Cardiac septum (tissue), 1 donor: ENCODE measurements around the gene SURF4. TPM values are rescaled to one million over a fixed set of nuclear protein-coding genes. Genes with fewer than 3 reads are reported as not detected.

ENCODE experiments used
- DNase-seq: peaks from one replicate; pipeline ENCODE4 v3.0.0-alpha.2; 2020; ENCODE audit warnings: low spot score
- intact Hi-C: fragments of 100-400 bp; cut with DNase I; formaldehyde crosslinking; loops from one replicate; pipeline ENCODE4 v1.14.0; 2022
- total RNA-seq: library from RNA; stranded (reverse); fragmentation: NEBNext Ultra II Directional; extraction: Animal tissue kit (Norgen Biotek cat#: 25700); gene quantifications from one replicate; pipeline ENCODE4 v1.2.1, GENCODE V29; 2021
- donor health status: DM: no; HTN: no; CAD: no.

Gene SURF4
- total RNA-seq, 1 donor from 2014 or later: 80.2 TPM

GRCh38 chr9:133345596-133345995 is 30.3 kb downstream of the SURF4 start:
- intact Hi-C loops: no loop called here
- no peak for DNase-seq

GRCh38 chr9:133344979-133345378 is 30.9 kb downstream of the SURF4 start:
- intact Hi-C loops: no loop called here
- no peak for DNase-seq

GRCh38 chr9:133344071-133344470 is 31.8 kb downstream of the SURF4 start:
- intact Hi-C loops: no loop called here

GRCh38 chr9:133342570-133342969 is 33.3 kb downstream of the SURF4 start:
- intact Hi-C loops: no loop called here
- no peak for DNase-seq

More at GRCh38 chr9:133344071-133344470, 31.8 kb downstream of the SURF4 start:
- DNase-seq: no peak

- intact Hi-C loops: no loop called here
- no peak for DNase-seq
These were observed 33.8 kb downstream of the SURF4 start for GRCh38 chr9:133342069-133342406.

GRCh38 chr9:133341369-133342068 is 34.3 kb downstream of the SURF4 start:
- intact Hi-C loops: no loop called here
- DNase-seq: peak; percentile 93

GRCh38 chr9:133340916-133341315 is 34.9 kb downstream of the SURF4 start:
- no peak for DNase-seq
- intact Hi-C loops: no loop called here

GRCh38 chr9:133340256-133340655 is 35.6 kb downstream of the SURF4 start:
- intact Hi-C loops: no loop called here
- no peak for DNase-seq

GRCh38 chr9:133339641-133340040 is 36.2 kb downstream of the SURF4 start:
- intact Hi-C loops: loop anchor here (5.0 kb wide), 1 partner anchor 78 kb away; the partner anchor contains the start of gene REXO4
- DNase-seq: no peak

GRCh38 chr9:133335924-133336811 is 39.7 kb downstream of the SURF4 start, which contains the start of gene SURF6:
SURF6 (minus strand) TSS chr9:133336188; CDS start chr9:133336132, 56 bp downstream.
- peak; percentile 95 for DNase-seq
- intact Hi-C loops: loop anchor here (1.0 to 5.0 kb wide), 3 partner anchors 13 to 81 kb away; partner anchors contain the start of genes MED22, REXO4, RPL7A and STKLD1

- DNase-seq: peak; percentile 9
These were observed 41.0 kb downstream of the SURF4 start for GRCh38 chr9:133334888-133335287.

GRCh38 chr9:133334161-133334560 is 41.7 kb downstream of the SURF4 start:
- DNase-seq: peak; percentile 49
- intact Hi-C loops: loop anchor here (2.0 to 5.0 kb wide), 2 partner anchors 15 to 147 kb away; partner anchors contain the start of genes MED22 and RPL7A

More at GRCh38 chr9:133334888-133335287, 41.0 kb downstream of the SURF4 start:
- intact Hi-C loops: loop anchor here (2.0 to 5.0 kb wide), 3 partner anchors 14 to 148 kb away; partner anchors contain the start of genes MED22, REXO4 and RPL7A

GRCh38 chr9:133333566-133333965 is 42.3 kb downstream of the SURF4 start:
- DNase-seq: peak; percentile 27
- intact Hi-C loops: loop anchor here (5.0 kb wide), 1 partner anchor 146 kb away; no protein-coding TSS in a partner anchor

GRCh38 chr9:133333011-133333410 is 42.8 kb downstream of the SURF4 start:
- peak; percentile 38 for DNase-seq
- intact Hi-C loops: loop anchor here (5.0 kb wide), 1 partner anchor 146 kb away; no protein-coding TSS in a partner anchor

- peak; percentile 22 for DNase-seq
- intact Hi-C loops: loop anchor here (5.0 kb wide), 1 partner anchor 145 kb away; no protein-coding TSS in a partner anchor
These were observed 43.5 kb downstream of the SURF4 start for GRCh38 chr9:133332381-133332730.

GRCh38 chr9:133331641-133332380 is 44.0 kb downstream of the SURF4 start:
- intact Hi-C loops: loop anchor here (5.0 kb wide), 1 partner anchor 145 kb away; no protein-coding TSS in a partner anchor
- DNase-seq: peak; percentile 63

GRCh38 chr9:133331221-133331620 is 44.6 kb downstream of the SURF4 start:
- intact Hi-C loops: loop anchor here (5.0 kb wide), 1 partner anchor 144 kb away; no protein-coding TSS in a partner anchor
- DNase-seq: peak; percentile 59

GRCh38 chr9:133329306-133330156 is 46.3 kb downstream of the SURF4 start:
- DNase-seq: peak; percentile 20
- intact Hi-C loops: loop anchor here (5.0 kb wide), 1 partner anchor 142 kb away; no protein-coding TSS in a partner anchor
